Measurements from ENCODE around the gene CTBP2. TPM values are rescaled to one million over a fixed set of nuclear protein-coding genes. Genes with fewer than 3 reads are reported as not detected.

The CTBP2 gene
- total RNA-seq, 1 donor from 2014 or later, result 73.0 TPM

DNA sequence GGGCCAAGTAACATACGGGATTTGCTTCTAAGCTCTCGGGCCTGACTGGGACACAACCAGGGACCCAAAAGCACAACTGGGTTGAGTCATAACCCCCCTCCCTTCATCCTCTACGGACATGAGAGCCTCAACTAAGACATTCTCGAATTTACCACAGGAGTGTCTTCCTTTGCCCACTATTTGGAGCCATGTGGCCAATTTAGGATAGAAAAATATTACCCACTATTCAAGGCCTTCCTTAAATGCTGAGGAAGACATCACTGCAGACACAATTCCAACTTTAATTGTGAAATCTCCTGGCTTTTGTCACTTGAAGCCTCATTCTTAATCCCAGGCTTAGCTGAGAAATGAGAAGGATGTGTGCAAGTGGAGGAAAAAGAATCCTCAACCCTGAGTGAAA lies 11.8 kb downstream of the CTBP2 start:
- Histone ChIP-seq H3K27ac (peak overlapping the region; percentile 63), H3K4me3 (no peak overlapping the region), H3K27me3 (ENCODE audit: low read depth) (no peaks in the 10 kb centered on the region), H3K36me3 (no peaks in the 10 kb centered on the region), H3K4me1 (peaks cover 93% of the 10 kb centered on the region), H3K9me3 (no peaks in the 10 kb centered on the region)
- no peak for ATAC-seq
- TF ChIP-seq, protein P1, sequence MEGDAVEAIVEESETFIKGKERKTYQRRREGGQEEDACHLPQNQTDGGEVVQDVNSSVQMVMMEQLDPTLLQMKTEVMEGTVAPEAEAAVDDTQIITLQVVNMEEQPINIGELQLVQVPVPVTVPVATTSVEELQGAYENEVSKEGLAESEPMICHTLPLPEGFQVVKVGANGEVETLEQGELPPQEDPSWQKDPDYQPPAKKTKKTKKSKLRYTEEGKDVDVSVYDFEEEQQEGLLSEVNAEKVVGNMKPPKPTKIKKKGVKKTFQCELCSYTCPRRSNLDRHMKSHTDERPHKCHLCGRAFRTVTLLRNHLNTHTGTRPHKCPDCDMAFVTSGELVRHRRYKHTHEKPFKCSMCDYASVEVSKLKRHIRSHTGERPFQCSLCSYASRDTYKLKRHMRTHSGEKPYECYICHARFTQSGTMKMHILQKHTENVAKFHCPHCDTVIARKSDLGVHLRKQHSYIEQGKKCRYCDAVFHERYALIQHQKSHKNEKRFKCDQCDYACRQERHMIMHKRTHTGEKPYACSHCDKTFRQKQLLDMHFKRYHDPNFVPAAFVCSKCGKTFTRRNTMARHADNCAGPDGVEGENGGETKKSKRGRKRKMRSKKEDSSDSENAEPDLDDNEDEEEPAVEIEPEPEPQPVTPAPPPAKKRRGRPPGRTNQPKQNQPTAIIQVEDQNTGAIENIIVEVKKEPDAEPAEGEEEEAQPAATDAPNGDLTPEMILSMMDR (IDR thresholded peaks at IDR 0.05), result no peak
- DNase-seq, result no peak
- intact Hi-C loops (cut with DNase I), result no loop called here

DNA sequence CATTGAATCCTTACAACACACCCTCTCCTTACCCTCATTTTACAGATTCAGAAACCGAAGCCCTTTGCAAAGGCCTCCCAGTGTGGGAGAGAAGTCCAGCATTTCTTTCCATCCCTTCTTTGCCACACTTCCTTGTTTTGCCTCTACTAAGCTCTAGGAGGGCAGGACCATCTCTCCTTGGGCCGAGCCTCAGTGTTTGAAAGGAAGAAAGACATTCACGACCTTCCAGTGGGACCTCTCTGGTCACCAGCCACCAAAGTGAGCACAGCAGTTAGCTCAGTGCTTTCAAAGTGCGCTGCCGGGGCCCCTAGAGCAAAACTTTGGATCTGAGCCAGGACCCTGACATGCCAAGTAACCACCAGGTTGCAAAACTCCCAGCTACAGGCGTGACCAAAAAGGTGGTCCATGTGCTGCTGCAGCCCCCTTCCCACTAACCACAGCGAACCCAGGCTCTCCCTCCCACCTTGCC lies 12.4 kb downstream of the CTBP2 start:
- intact Hi-C loops (cut with DNase I), result no loop called here
- Histone ChIP-seq H3K36me3 (no peaks in the 10 kb centered on the region), H3K4me3 (no peak overlapping the region), H3K27me3 (ENCODE audit: low read depth) (no peaks in the 10 kb centered on the region), H3K27ac (peak overlapping the region; percentile 63), H3K9me3 (no peaks in the 10 kb centered on the region), H3K4me1 (peaks cover 92% of the 10 kb centered on the region)
- ATAC-seq, result no peak
- TF ChIP-seq, protein P1 (IDR thresholded peaks at IDR 0.05), result no peak
- DNase-seq, result no peak

DNA sequence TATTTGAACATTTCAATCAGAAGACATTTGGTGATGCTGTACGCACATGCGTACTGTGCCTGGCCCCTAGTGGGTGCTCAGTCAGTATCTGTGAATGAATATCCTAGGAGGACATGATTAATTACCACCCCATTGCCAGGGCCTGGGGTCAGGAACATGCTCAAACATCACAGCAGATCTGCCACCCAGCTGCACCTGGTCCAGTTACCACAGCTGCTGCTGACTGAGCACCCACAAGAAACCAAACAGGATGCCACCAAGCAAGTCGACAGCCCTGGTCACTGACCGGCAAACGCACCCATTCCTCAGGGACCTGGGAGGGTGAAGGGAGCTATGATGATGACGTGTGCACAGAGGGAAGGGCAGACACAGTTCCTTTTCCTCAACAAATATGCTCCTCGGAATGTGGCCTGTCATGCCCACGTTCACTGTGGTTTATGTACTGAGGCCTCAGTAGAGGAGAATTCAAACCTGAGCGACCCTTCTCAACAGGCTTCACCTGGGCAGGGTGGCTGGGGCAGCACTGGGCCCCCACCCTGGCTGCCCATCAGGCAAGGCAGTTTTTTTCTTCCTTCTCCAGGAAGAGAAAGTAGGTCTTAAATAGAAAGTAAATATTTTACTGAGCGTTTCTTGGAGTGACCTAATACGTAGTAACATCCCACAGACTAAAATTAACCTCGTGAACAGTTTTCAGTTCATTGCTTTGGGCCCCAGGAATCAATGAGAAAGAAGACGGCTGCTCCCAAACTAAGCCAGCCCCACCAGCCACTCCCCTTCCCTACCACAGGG lies 13.4 kb downstream of the CTBP2 start:
- intact Hi-C loops (cut with DNase I), result no loop called here
- Histone ChIP-seq H3K4me1 (peaks cover 82% of the 10 kb centered on the region), H3K27ac (peak overlapping the region; percentile 63), H3K36me3 (no peaks in the 10 kb centered on the region), H3K9me3 (no peaks in the 10 kb centered on the region), H3K4me3 (no peak overlapping the region), H3K27me3 (ENCODE audit: low read depth) (no peaks in the 10 kb centered on the region)
- ATAC-seq, result peak; percentile 61 to 67
- TF ChIP-seq, protein P1 (IDR thresholded peaks at IDR 0.05), result no peak
- no peak for DNase-seq

DNA sequence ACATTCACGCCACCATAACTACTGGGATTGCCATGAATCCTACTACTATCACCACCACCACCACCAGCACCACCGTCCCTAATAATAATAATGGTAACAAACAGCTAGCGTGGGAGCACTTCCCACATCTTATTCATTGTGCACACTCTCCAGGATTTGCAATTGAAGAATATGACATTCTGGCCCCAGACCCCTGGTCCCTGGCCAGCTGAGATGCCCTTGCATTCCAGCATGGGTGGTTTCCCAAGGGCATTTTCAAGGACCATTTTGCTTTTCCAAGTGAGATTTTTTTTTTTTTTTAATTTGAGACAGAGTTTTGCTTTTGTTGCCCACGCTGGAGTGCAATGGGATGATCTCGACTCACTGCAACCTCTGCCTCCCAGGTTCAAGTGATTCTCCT lies 14.7 kb downstream of the CTBP2 start:
- peaks cover 71% of the 10 kb centered on the region for H3K4me1 ChIP-seq
- no peak overlapping the region for H3K4me3 ChIP-seq
- H3K9me3 ChIP-seq, result no peaks in the 10 kb centered on the region
- H3K27ac ChIP-seq, result no peak overlapping the region
- no peaks in the 10 kb centered on the region for H3K27me3 ChIP-seq (ENCODE audit: low read depth)
- H3K36me3 ChIP-seq, result no peaks in the 10 kb centered on the region
- TF ChIP-seq, protein P1 (IDR thresholded peaks at IDR 0.05), result no peak
- intact Hi-C loops (cut with DNase I), result no loop called here
- ATAC-seq (no peak), DNase-seq (no peak)

DNA sequence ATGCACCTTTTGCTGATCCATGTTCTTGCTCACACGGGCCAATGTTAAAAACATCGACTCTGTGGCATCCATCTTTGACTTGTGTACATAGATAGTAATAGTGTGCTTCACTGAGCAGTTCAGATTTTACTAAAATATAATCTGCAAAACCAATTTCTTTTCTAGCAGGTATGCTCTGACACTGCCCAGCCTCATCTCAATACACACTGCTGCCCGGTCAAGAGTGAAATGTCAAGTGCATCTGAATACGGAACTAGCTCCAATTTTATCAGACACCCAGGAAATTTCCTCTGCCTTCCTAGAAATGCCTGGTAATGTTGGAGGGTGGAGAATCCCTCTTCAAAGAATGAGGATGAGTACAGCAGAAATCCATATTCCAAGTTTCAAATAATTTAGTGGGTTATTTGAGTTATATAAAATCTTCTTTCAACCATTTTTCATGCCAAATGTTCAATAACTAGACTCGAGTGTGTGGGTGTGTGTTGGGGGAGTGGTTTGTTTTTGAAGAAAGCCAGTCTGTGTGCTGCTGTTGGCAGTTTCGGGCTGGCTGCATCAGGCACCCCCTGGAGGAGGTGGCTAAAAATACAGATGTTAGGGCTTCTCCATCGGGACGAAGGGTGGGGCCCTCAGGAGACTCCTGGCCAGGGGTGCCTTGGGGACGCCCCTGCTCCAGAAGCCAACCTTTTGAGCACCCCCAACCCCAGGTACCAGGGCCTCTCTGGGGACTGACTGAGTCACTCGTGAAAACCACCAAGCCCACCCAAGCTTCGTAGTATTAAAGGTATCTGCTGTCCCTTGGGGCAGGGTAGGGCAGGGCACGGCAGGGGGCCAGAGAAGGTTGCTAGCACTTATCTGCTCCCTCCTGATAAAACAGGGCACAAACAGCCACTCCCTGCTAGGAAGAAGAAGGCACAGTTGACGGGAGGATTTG lies 15.4 kb downstream of the CTBP2 start:
- DNase-seq (peak; percentile 59), ATAC-seq (peak; percentile 65 to 69)
- no peaks in the 10 kb centered on the region for H3K27me3 ChIP-seq (ENCODE audit: low read depth)
- no peak overlapping the region for H3K27ac ChIP-seq
- intact Hi-C loops (cut with DNase I), result no loop called here
- TF ChIP-seq, protein P1 (IDR thresholded peaks at IDR 0.05), result peak; percentile 35
- no peak overlapping the region for H3K4me3 ChIP-seq
- no peaks in the 10 kb centered on the region for H3K36me3 ChIP-seq
- peaks cover 67% of the 10 kb centered on the region for H3K4me1 ChIP-seq
- no peaks in the 10 kb centered on the region for H3K9me3 ChIP-seq

Data from lower lobe of right lung (tissue), 2 donors.